HT-29 (cell line): ENCODE data around the gene GGA1. TPM values are rescaled to one million over a fixed set of nuclear protein-coding genes. Genes with fewer than 3 reads are reported as not detected.
A peak's percentile ranks its signal among the peaks of the same experiment; 100 is the strongest.

Source experiments
- DNase-seq: peaks from one replicate; pipeline ENCODE4 v3.0.0-alpha.2; 2015; ENCODE audit warnings: low spot score
- total RNA-seq: library from RNA; depleted of rRNA; stranded (reverse); fragments of >200 nt; shearing (Covaris generic); gene quantifications from 2 replicates; pipeline ENCODE4 v1.2.3, GENCODE V29; 2014; rRNA removed

Gene GGA1
- 54.1 and 55.1 TPM in 2 replicates for total RNA-seq

- peak; percentile 87 for DNase-seq
These were observed at the start of gene GGA1 for GRCh38 chr22:37608477-37609239. Gene GGA1, plus strand, starts transcription at chr22:37608834. Its CDS starts 27 bp downstream, at chr22:37608861.

- no peak for DNase-seq
These were observed 49.1 kb upstream of the GGA1 start for GRCh38 chr22:37559521-37559900.

GRCh38 chr22:37559901-37560607 is 48.6 kb upstream of the GGA1 start, which contains the start of gene CDC42EP1:
Gene CDC42EP1, plus strand, starts transcription at chr22:37560480. Its CDS starts 5,870 bp downstream, at chr22:37566350.
- DNase-seq: no peak

- DNase-seq: no peak
These were observed 47.9 kb upstream of the GGA1 start for GRCh38 chr22:37560608-37561211.

- peak; percentile 91 for DNase-seq
These were observed 47.2 kb upstream of the GGA1 start for GRCh38 chr22:37561212-37562048.

GRCh38 chr22:37562049-37562875 is 46.4 kb upstream of the GGA1 start:
- DNase-seq: no peak

GRCh38 chr22:37563153-37564081 is 45.2 kb upstream of the GGA1 start:
- peak; percentile 77 for DNase-seq

- no peak for DNase-seq
These were observed 44.4 kb upstream of the GGA1 start for GRCh38 chr22:37564111-37564711.

GRCh38 chr22:37565830-37566229 is 42.8 kb upstream of the GGA1 start:
- DNase-seq: no peak

- no peak for DNase-seq
These were observed 42.3 kb upstream of the GGA1 start for GRCh38 chr22:37566329-37566837.

- peak; percentile 87 for DNase-seq
These were observed 41.5 kb upstream of the GGA1 start for GRCh38 chr22:37566903-37567798.

- no peak for DNase-seq
These were observed 40.6 kb upstream of the GGA1 start for GRCh38 chr22:37568012-37568411.

- DNase-seq: no peak
These were observed 40.1 kb upstream of the GGA1 start for GRCh38 chr22:37568448-37569008.

- DNase-seq: no peak
These were observed 39.4 kb upstream of the GGA1 start for GRCh38 chr22:37569009-37569920.

- DNase-seq: no peak
These were observed 38.5 kb upstream of the GGA1 start for GRCh38 chr22:37569921-37570660.

GRCh38 chr22:37570661-37570976 is 38.0 kb upstream of the GGA1 start:
- no peak for DNase-seq
